HG03066 (cell line): ENCODE results near the gene TEAD2.

ENCODE experiments used
- ATAC-seq: cut with Tn5 transposase; IDR thresholded peaks from one replicate; pipeline ENCODE4 v1.9.1; 2021; ENCODE audit warnings: low read depth; ENCODE audit not compliant: unreplicated experiment

TEAD2 gene

GRCh38 chr19:49297403-49297802, 64.8 kb downstream of the TEAD2 start:
- ATAC-seq = no peak

GRCh38 chr19:49295208-49295880, 66.9 kb downstream of the TEAD2 start:
- no peak for ATAC-seq

GRCh38 chr19:49294401-49294800, 67.8 kb downstream of the TEAD2 start:
- ATAC-seq = no peak
